GM18526 (cell line): Measurements from ENCODE around the gene IL1RAPL2.

ENCODE experiments used
- POLR2A ChIP-seq: IDR thresholded peaks from 3 replicates; pipeline ENCODE4 v1.6.1; 2011; ENCODE audit not compliant: insufficient read length; ENCODE audit errors: extremely low read depth

IL1RAPL2 gene

DNA sequence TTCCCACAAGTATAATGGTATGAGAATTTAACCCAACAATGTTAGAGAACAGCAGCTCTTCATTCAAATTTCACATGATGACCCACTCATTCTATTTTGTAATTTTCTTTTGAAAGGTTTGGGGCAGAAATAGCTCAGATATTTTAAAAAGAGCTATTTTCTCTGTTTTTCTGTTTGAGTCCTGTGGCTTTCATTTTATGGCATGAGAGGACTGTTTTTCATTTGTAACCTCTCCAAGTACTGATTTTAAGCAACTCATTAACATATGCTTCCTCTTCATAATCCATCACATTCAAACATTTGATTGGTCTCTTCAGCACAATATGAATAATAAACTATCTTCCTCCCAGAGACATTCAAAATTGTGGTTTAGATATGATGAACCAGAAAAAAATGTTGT lies 783.5 kb downstream of the IL1RAPL2 start:
- TF ChIP-seq POLR2A: no peak

DNA sequence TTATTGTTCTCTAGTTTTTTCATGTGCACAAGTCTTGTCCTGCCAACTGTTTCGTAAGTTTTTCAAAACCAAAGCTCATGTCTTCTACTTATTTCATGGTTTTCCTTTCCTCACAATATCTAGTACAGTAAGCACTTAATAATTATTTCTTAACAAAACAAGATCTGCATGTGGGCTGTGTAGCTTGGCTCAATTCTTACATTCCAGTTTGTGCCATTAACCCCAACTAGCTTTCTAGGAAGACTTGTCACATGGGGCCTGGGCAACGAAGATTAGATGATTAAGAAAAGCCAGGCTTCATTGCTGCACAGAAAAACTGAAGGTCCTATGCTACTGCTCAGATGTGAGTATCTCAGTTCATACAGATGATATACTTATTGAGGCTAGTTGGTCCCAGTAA lies 809.8 kb downstream of the IL1RAPL2 start:
- TF ChIP-seq POLR2A: no peak

DNA sequence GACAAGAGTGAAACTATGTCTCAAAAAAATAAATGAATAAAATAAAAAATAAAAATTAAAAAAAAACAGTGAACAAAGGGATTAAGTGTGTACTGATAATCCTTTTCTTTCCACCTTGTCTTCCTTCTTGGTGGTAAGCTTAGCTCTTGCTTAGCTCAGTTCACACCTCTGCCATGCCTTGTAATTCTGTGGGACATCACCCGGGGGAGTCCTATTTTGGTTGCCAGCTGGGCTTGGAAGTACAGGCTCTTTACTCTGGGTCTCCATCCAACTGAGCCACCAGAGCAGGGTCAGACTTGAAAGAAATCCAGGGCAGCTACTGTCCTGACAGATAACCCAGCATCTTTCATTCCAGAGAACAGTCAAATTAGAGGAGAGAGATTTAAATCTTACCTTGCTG lies 858.7 kb downstream of the IL1RAPL2 start:
- no peak for TF ChIP-seq POLR2A

- TF ChIP-seq POLR2A: no peak
These were observed 885.4 kb downstream of the IL1RAPL2 start for GRCh38 chrX:105451401-105451800.

DNA sequence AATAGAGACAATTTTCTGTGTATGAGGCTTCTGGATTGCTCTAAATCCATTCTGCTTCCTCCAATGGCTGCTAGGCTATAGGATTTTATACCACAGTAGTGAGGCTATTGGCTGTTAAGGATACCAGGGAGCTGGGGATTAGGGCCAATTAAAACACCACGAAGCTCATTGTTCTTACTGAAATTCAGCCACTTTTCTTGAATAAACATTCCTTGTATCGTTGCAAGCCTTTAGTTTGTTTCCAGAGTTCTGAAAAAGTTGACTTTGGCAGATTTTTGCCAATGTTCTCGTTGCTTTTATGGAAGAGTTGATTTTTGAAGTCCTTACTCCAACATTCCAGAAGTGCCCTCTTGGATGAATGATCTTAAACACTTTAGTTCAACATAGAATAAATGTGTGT lies 892.8 kb downstream of the IL1RAPL2 start:
- no peak for TF ChIP-seq POLR2A

DNA sequence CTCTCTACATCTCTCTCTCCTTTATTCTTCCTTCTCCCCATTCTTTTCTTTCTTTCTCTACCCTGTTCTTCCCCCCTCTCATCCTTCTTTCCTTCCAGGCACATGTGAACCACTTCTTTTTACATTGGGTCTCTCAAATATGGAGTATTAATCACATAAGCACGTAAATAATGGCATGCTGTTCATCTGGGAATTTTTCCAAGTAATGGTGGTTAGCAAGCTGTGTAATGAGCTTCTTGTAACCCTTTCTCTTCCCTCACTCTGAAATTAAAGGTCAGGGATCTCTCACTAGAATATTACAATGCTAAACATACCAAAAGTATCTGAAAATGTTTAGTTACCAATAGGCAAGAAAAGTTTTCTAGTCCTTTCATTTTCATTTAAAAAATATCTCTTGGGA lies 894.4 kb downstream of the IL1RAPL2 start:
- no peak for TF ChIP-seq POLR2A

GRCh38 chrX:105461016-105461415 lies 895.0 kb downstream of the IL1RAPL2 start:
- no peak for TF ChIP-seq POLR2A

DNA sequence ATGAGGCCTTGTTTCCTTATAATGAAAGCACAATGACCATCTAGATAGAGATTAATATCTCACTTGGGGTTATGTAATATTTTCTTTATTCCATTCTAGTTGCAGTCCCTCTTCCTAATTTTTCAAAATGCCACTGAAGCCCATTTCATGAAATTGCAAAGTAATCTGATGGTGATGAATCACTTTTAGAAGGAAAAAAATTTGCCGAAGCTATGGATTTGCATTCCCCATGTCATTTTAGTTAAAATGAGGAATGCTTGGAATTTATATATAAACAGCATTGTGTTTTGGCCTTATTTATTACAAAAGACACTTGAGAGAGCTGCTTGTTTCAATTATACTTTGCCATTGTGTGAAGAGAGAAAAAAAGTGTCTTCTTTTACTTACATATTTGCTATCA lies 896.2 kb downstream of the IL1RAPL2 start:
- no peak for TF ChIP-seq POLR2A

GRCh38 chrX:105463473-105463872 lies 897.5 kb downstream of the IL1RAPL2 start:
- TF ChIP-seq POLR2A: no peak

- no peak for TF ChIP-seq POLR2A
These were observed 898.6 kb downstream of the IL1RAPL2 start for GRCh38 chrX:105464618-105465017.

DNA sequence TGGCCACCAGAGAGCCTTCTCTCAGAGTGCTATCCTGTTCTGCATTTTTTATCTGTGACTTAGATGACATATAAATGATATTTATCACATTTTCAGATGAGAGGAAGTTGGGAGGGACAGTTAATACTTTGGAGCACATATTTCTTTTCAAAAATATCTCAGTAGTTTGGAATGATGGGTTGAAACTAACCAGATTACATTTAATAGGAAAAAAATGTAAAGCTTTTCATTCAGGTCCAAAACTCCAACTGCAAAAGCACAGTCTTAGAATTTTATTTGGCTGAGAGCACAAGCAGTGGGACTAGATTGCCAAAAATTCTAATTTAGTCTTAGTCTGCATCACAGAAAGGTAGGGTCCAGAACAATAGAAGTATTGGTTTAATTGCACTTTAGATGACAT lies 902.7 kb downstream of the IL1RAPL2 start:
- no peak for TF ChIP-seq POLR2A

- TF ChIP-seq POLR2A: no peak
These were observed 905.6 kb downstream of the IL1RAPL2 start for GRCh38 chrX:105471597-105471996.

- no peak for TF ChIP-seq POLR2A
These were observed 909.8 kb downstream of the IL1RAPL2 start for GRCh38 chrX:105475801-105476200.

GRCh38 chrX:105477351-105477750 lies 911.4 kb downstream of the IL1RAPL2 start:
- no peak for TF ChIP-seq POLR2A

GRCh38 chrX:105480646-105481310 lies 914.8 kb downstream of the IL1RAPL2 start:
- no peak for TF ChIP-seq POLR2A

- no peak for TF ChIP-seq POLR2A
These were observed 917.0 kb downstream of the IL1RAPL2 start for GRCh38 chrX:105483011-105483410.

GRCh38 chrX:105488716-105489115 lies 922.7 kb downstream of the IL1RAPL2 start:
- no peak for TF ChIP-seq POLR2A
